Epithelial cell of proximal tubule (primary cell): ENCODE measurements around the gene AMPD1. TPM values are rescaled to one million over a fixed set of nuclear protein-coding genes. Genes with fewer than 3 reads are reported as not detected.

Experiments used
- DNase-seq: peaks from one replicate; pipeline ENCODE4 v3.0.0-alpha.2; 2011; ENCODE audit warnings: low read depth
- H3K4me3 ChIP-seq: 2 replicates; pipeline ENCODE4 v1.5.1; 2011; ENCODE audit warnings: low read depth, mild to moderate bottlenecking, low read length
- total RNA-seq: library from RNA; depleted of rRNA; stranded (reverse); fragments of >200 nt; gene quantifications from 2 replicates; pipeline ENCODE4 v1.2.3, GENCODE V29; 2015
- TF ChIP-seq, protein P1 (sequence below): conservative IDR thresholded peaks from 2 replicates; pipeline ENCODE4 v1.5.1; 2012; ENCODE audit warnings: low read depth, mild to moderate bottlenecking, low read length

The AMPD1 gene
- total RNA-seq: not detected in 2 replicates

DNA sequence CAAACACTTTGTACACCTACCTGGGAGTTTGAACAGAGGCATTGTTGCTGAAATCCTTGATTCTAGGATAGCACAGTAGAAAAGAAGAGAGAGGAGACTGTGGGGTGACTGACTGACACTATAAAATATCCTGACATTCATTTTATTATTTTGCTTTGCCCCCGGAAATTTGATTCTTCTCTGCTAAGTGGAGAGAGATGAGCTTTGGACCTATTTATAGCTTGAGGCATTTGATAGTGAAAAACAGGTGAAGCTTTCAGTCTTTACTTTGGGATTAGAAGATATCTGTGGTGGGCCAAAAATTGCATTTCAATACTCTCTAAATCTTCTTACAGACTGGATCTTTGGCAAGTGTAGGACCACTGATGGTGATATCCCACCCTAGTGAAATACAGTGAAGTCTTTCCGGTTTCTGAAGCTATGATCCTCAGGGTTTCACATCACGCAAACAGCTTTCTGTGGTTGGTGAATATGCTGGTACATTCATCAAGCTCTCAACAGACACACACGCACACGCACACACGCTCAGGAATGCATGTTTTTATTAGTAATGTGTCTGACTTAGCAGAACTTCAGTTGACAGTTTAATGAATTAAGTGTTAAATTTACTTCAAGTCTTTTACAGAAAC is at the start of gene AMPD1:
TSS of gene AMPD1 (minus strand) at position 117 of the 629 bp plus-strand sequence. CDS start at position 42, 75 bp downstream.
- no peak for DNase-seq
- H3K4me3 ChIP-seq: no peak within 1 kb of the TSS
- TF ChIP-seq, protein P1, sequence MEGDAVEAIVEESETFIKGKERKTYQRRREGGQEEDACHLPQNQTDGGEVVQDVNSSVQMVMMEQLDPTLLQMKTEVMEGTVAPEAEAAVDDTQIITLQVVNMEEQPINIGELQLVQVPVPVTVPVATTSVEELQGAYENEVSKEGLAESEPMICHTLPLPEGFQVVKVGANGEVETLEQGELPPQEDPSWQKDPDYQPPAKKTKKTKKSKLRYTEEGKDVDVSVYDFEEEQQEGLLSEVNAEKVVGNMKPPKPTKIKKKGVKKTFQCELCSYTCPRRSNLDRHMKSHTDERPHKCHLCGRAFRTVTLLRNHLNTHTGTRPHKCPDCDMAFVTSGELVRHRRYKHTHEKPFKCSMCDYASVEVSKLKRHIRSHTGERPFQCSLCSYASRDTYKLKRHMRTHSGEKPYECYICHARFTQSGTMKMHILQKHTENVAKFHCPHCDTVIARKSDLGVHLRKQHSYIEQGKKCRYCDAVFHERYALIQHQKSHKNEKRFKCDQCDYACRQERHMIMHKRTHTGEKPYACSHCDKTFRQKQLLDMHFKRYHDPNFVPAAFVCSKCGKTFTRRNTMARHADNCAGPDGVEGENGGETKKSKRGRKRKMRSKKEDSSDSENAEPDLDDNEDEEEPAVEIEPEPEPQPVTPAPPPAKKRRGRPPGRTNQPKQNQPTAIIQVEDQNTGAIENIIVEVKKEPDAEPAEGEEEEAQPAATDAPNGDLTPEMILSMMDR: no peak

DNA sequence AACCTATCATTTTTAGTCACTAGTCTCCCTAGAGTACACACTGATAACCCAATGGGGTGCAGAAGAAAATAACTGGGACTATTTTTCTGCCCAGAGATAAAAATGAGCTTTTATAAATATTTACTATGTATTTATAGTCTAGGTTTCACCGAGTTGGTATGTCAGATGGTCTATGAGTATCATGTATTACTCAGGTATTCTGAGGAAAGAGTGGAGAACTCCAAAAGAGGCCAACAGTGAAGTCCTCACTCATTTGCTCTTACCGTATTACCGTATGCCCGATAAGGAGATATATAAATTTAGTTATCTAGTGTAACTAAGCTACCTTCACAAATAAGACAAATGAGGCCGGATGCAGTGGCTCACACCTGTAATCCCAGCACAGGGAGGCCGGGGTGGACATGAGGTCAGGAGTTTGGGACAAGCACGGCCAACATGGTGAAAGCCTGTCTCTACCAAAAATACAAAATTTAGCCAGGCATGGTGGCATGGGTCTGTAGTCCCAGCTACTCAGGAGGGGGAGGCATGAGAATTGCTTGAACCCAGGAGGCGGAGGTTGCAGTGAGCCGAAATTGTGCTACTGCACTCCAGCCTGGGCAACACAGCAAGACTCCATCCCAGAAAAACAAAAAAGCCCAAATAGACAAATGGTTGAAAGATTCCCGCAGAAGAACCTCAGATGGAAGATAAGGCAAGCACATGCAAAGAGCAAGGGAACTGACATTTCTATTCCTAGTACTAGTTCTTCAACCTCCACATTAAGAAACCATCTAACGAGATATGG is 46.8 kb upstream of the AMPD1 start:
- H3K4me3 ChIP-seq: no peak overlapping the region
- DNase-seq: no peak
- TF ChIP-seq, protein P1: no peak

DNA sequence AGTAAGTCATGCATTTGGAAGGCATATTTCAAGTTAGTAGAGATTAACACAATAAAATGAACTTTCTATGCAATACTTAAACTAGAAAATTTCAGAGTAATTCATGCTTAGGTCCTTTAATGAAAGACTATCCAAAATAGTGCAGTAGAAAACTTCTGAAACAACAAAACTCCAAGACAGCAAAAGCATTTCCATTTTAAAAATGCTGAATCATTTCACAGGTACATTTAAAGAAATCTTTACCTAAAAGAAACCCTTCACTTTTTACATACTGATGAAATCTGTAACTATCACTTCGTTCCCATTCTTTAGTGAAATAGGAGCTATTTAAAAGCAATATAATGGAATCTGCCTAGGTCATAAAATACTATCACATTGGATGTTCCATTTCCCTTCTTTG is 45.0 kb upstream of the AMPD1 start:
- DNase-seq: no peak
- TF ChIP-seq, protein P1: no peak
- H3K4me3 ChIP-seq: no peak overlapping the region

DNA sequence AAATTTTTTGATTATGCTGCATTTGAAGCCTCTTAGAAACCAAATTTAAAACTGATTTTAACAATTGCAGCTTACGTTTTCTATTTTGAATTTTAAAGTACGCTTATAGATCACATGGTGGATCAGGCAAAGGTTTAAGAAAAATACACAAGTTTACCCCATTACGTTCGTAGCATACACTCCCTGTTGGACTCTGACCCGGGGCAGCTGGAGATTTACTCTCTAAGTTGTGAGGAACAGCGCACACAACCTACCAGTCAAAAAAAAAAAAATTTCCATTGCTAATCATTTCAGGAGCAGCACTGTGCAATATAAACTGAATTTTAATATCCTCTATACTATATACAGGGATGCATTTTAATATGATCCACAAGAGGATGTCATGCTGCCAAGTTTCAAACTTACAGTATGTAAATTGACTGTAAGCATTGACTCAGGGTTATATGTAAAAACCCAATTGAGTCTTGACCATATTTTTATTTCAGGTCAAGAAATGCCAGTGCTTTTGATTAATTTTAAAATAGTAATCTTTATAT is 42.0 kb upstream of the AMPD1 start:
- no peak for DNase-seq
- TF ChIP-seq, protein P1: no peak
- no peak overlapping the region for H3K4me3 ChIP-seq

DNA sequence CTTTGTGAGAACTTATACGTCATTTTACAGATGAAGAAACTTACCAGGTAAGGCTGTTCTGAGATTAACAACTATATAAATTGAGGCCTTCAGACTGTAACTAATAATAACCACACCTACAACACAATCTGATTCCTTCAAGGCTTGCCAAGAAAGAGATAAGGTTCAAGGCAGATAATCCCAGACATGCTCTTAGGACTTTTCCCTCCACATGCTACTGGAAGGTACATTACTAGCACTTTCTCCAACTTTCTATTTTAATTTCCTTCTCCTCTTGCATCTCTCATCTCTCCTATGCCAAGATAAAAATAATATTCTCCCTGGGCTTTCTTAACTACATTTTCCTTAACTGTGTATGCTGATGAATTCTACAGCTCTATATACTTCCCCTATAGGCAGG is 40.1 kb upstream of the AMPD1 start:
- H3K4me3 ChIP-seq: no peak overlapping the region
- TF ChIP-seq, protein P1: no peak
- DNase-seq: no peak

DNA sequence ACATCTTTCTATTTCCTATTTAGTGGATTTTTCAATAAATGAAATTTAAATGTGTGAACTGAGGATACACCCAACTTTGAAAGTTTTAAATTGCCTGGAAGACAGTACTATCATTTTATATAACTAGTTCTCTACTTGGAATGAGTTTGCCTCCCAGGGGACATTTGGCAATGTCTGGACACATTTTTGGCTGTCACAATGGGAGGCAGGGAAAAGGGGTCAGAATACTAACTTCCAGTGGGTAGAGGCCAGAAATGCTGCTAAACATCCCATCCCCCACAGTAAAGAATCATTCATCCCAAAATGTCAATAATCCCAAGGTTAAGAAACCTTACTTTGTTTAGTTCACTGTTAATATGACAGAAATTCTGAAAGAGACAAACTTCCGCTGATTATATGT is 34.4 kb upstream of the AMPD1 start:
- TF ChIP-seq, protein P1: no peak
- no peak overlapping the region for H3K4me3 ChIP-seq
- no peak for DNase-seq
